ENCODE data around the gene MN1. TPM values are rescaled to one million over a fixed set of nuclear protein-coding genes. Genes with fewer than 3 reads are reported as not detected.

Gene MN1
- 11.7 TPM for polyA plus RNA-seq (ENCODE audit: insufficient read length)
- long read RNA-seq, donor 1, full-length matches to known transcripts, result 7 of 7 reads
- long read RNA-seq, donor 1, partial matches to known transcripts, result 0 of 7 reads
- long read RNA-seq, donor 1, other reads (novel, unspliced or antisense), result 0 of 7 reads
- long read RNA-seq, donor 2, full-length matches to known transcripts, result 6 of 6 reads
- long read RNA-seq, donor 2, partial matches to known transcripts, result 0 of 6 reads
- long read RNA-seq, donor 2, other reads (novel, unspliced or antisense), result 0 of 6 reads
- long read RNA-seq, donor 3, full-length matches to known transcripts, result 3 of 3 reads
- long read RNA-seq, donor 3, partial matches to known transcripts, result 0 of 3 reads
- long read RNA-seq, donor 3, other reads (novel, unspliced or antisense), result 0 of 3 reads
- long read RNA-seq, donor 4, full-length matches to known transcripts, result 1 of 1 reads
- long read RNA-seq, donor 4, partial matches to known transcripts, result 0 of 1 reads
- long read RNA-seq, donor 4, other reads (novel, unspliced or antisense), result 0 of 1 reads
- long read RNA-seq, donor 5, result 0 reads
- long read RNA-seq, donor 6, full-length matches to known transcripts, result 2 of 7 reads
- long read RNA-seq, donor 6, partial matches to known transcripts, result 5 of 7 reads
- long read RNA-seq, donor 6, other reads (novel, unspliced or antisense), result 0 of 7 reads
- long read RNA-seq, donor 7, full-length matches to known transcripts, result 4 of 4 reads
- long read RNA-seq, donor 7, partial matches to known transcripts, result 0 of 4 reads
- long read RNA-seq, donor 7, other reads (novel, unspliced or antisense), result 0 of 4 reads
- long read RNA-seq, donor 8, full-length matches to known transcripts, result 1 of 1 reads
- long read RNA-seq, donor 8, partial matches to known transcripts, result 0 of 1 reads
- long read RNA-seq, donor 8, other reads (novel, unspliced or antisense), result 0 of 1 reads

DNA sequence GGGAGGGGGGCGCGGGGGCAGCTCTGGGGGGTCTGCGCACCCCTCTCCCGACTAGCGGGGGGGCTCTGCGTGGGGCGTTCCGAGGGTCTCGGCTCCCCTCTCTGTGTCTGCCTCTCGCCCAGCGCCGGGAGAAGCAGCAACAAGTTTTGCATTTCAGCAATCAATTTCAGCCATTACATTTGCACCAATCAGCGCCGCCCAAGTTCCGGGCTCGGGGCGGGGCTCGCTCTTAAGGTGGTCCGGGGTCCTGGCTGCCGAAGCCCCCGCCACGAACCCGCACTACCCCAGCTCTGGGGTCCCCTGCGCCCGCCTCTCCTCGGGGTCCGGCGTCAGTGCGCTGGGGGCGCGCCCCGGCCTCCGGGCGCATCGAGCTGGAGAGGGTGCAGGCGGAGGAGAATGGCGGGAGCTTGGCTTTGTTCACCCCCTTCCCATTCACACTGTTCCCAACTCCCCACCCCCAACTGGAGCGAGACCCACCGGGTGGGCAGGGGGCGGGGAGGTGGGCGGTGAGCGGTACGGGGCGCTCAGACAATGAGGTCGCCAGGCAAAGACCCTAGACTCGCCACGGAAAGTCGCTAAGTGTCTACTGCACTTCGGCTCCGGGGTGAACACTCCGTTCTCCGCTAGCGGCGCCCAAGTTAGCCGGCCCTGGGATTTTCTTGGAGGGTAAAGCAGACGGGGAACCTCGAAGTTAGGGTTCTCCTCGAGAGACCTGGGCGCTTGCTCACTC, at the start of gene MN1:
Gene MN1 (minus strand): TSS at position 141 of the 730 bp plus-strand sequence. CDS start 1,213 bp downstream, outside the sequence.
- DNase-seq, result no peak

DNA sequence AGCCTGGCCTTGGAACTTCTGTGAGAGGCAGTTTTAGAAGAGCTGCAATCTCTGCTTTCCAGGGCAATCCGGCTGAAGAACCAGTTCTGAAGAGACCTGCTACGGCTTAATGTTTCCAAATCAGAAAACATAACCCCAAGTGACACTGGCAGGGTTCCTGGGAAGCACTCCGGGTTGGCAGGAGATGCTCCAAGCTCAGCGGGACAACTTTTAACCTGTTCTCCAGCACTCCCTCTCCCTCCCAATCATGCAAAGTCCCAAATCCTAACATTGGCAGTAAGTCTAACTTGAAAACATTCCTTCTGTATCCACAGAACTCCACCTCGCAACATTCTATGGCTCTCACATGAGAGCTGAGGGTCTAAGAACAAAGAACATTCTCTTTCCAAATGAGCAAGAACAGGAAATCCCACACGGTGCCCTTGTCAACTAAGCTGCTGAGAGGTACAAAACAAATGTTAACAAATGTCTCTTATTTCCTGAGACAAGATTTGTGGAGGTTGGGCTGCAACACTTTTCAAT, 48.5 kb upstream of the MN1 start:
- DNase-seq, result no peak

DNA sequence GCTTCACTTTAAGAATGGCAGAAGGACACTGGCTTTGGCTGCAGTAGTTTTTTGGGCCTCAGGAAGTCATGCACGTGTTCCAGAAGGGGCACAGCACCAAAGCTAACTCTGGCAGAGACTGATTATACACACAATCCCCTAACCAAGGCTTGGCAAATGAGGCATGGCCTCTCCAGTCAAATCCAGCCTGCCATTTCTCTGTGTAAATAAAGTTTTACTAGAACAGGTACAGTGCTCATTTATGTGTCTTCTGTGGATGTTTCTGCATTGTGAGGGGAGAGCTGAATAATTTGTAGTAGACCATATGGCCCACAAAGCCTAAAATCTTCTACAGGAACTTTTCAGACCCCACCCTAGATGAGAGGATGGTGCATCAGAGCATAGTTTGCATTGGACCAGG, 46.4 kb upstream of the MN1 start:
- DNase-seq, result no peak

DNA sequence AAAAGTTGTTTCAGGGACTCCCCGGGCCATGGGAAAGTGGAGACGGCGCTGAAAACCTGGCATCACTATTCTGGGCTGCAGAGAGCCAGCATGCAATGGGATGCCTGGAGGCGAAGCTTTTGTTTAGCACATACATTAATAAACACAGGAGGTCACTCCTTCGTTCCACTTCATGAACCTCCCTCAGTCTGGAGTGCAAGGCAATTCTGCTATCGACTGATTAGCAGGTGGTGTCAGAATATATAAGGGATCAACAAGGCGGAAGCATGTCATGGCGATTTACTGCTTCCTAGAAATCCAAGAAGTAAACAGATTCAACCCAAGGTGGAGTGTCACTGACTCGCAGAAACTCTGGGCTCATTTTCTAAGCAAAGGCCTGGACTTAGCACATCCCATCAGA, 45.4 kb upstream of the MN1 start:
- peak; percentile 37 for DNase-seq

DNA sequence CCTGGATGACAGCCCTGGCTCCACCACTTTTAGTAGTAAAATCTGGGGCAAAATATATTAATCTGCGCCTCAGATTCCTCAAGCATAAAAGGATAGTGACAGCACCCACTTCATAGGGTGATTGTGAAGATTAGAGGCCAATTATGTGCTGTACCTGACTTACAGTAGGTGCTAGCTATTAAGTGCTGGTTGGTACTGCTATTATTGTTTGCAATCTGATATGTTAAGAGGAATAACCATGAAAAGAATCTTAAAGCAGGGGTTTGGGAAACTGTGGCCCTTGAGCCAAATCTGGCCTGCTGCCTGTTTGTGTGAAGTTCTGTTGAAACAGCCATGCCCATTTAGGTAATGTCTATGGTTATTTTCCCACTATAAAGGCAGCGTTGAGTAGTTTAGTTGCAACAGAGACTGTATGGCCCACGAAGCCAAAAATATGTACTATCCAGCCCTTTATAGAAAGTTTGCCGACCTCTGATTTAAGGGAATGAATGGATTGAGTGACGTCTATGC, 44.7 kb upstream of the MN1 start:
- no peak for DNase-seq

DNA sequence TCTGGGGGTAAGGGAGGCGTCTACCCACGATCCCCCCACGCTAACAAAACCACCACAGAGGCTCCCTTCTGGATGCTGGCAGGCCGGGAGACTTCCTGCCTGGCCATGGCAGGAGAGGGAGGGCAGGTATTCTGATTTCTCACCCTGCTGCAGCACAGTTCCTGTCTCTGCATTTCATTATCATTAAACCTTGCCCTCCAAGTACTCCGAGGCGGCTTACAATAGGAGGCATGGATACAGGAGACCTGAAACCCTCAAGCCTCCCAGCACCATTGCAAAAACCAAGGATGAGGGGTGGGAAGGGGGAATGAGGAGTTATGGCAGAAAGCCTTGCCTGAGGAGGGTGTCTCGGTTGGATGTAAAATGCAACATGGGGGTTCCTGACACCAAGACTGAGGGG, 44.1 kb upstream of the MN1 start:
- no peak for DNase-seq

DNA sequence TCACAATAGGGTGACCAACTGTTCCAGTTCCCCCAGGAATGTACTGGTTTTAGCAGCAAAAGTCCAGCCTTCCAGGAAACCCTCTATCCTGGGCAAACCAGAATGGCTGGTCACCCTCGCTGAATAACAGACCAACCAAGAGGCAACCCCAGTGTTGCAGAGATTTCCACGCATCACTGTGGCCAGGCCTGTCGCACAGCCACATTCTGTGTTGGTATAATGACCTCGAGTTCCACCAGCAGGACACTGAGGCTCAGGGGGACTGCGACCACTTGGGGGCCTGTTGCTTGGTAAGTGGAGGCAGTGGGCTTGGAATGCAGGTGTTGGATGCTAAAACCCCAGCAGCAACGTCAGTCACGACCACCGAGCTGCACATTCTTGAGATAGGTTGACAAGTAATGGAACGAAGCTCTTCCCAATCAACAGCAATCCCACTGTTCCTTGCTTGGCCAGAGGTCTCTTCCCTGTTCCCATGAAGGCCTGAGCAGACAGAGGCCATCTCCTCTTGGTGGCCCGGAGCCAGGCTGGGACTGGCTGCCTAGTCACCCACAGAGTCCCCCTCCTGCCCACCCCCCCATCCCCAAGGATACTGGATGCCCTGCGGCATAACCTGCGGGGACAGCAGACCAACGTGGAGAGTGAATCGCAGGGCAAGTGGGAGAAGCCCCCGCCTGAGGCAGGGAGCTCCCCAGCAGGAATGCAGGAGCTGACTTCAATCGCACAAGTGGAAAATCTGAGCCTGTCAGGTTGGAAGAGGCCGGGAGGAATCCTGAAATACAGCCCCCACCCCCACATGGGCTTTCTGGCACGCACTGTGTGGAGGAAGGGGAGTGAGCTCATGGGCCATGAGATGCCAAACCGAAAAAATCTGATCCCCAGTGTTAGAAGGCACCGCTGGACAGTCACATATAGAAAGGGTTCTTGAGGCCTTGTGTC, 43.4 kb upstream of the MN1 start:
- DNase-seq, result no peak

DNA sequence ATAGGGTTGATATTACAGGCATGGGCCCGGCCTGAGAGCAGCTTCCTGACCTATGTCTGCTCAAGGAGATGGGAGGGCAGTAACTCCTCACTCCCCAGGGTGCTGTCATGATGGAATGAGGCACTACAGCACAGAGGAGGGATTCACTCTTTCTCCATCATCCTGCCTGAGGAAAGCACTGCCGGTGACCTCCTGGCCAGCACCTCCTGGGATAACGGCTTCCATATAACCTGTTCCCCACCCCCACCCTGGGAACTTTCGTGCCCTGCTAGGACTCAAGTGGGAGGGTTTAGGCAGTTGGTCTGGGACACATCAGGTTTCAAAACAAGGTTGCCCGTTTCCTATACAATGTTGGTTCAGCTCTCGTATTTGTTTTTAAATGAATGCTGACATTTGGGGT, 42.7 kb upstream of the MN1 start:
- DNase-seq, result no peak

DNA sequence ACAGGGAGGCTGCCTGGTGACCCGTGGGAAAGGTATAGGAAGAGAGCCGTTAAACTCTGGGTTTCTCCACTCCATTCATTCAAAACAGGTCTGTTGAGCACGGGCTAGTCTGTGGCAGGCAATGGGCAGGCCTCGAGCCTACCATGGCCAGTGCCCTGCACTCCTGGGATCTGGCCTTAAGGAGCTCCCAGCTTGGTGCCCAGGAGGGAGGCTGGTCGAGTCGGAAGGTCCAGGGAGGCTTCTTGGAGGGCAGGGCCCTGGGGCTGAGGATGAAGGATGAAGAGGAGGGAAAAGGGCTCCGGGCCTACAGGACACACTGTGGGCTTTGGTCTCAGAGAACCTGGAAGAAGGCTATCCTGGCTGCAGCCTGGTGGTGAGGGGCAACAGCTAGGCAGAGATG, 41.9 kb upstream of the MN1 start:
- no peak for DNase-seq

DNA sequence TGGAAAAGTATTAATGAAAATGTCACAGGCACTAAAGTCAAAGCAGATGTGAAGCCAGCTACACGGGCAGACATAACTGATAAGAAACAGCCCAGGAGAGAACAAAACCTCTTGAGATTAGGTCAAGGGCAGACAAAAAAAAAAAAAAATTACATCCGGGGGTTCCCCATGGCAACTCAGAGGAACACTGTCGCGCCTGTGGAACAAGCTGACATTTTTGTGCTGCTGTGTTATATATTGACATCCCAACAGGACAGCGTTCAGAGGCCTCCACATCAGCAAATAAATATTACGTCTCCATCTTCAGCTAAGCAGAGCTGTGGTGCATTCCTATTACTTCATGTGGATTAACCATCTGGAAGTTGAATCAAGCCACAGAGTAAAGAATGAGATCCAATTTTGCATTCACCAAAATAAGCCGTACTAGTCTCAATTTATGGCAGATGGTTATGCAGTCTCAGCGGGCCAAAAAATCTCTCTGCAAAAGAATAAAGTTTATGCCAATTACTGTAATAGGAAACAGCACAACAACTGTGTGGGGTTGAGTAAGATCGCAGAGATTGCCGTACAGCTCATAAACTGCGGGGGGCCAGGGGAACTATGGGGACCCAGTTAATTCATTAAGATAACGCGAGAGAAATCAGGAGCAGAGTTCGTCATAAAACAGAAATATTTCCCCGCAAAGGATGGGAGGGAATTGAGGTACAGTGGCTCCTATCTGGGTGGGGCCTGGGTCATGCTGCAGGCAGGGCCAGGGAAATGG, 41.3 kb upstream of the MN1 start:
- DNase-seq, result no peak

DNA sequence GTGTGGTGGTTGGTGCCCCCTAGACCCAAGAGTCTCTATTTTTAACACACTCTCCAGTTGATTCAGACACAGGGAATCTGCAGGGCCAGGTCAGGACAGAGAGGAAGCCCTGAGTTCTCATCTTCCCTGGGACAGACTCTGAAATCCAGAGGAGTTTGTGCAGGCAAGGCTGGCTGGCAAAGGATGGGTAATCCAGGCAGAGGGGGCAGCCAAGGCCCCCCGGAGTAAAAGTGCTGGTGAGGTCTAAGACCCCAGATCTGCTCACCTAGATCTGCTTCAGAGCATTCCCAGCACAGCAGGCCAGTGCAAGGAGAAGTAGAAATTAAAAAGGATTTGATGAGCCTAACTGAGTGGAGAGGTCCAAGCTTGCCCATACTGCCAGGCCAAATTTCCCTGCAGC, 40.6 kb upstream of the MN1 start:
- no peak for DNase-seq

DNA sequence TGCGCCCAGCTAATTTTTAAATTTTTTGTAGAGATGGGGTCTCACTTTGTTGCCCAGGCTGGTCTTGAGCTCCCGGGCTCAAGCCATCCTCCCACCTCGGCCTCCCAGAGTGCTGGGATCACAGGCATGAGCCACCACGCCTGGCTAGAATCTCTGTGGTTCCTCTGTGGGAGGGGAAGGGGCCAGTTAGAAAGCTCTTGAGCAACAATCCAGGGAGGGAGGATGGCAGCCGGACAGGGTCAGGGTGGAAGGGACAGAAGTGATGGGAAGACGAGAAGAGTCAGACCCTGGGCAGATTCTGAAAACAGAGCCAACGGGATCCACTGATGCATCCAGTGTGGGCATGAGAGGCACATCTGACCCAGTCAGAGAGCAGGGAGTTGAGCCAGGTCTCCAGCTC, 38.9 kb upstream of the MN1 start:
- no peak for DNase-seq

DNA sequence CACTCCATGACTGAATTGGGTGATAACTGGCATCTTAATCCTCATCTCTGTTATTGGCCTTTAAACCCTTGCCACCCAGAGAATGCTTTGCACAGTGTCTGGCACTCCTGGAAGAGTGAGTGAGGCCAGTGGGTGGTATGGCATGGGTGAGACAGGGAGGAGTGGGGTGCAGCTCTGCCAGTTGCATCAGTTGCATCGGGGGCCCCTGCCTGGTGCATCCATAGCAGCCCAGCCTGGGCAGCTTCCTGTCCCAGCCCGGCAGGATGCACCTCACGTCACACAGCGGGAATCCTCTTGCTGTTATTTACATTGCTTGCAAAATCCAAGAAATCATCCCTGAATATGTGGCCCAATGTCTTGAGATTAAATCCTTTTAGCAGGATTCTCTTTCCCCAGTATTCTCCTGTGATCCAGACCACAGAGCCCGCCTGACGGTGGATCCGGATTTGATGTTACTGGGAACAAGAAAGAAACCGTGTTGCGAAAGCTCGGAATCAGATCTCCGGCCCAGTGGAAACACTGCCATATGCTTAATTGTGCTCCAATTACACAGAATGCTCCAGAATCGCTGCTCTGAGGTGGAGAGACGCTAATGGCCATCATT, 37.6 kb upstream of the MN1 start:
- no peak for DNase-seq

DNA sequence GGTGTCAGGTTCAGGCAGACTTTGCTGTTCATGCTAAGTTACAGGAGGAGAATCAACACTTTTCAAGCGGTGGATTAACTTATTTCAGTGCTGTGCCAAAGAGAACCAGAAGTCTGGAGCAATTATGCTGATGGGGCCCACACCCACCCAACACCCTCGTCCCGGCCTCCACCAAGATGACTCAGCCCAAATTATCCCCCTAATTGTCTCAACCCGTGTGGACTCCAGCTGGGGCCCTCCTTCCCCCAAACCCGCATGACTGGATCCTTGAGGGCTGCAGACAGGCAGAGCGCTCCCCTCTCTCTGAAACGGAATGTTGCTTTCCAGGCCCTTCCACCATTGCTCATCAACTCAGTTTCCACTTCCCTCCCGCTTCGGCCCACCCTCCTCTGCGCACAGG, 34.6 kb upstream of the MN1 start:
- no peak for DNase-seq

DNA sequence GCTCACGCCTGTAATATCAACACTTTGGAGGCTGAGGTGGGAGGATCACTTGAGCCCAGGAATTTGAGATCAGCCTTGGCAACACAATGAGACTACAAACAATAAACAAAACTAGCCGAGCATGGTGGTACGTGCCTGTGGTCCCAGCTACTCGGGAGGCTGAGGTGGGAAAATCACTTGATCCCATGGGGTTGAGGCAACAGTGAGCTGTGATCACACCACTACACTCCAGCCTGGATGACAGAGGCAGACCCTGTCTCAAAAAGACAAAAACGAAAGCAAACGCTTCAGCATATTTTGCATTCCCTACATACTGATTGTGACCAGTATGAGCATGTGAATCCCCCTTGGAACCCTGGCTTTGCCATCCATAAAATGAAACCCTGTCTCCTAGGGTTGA, 33.9 kb upstream of the MN1 start:
- no peak for DNase-seq

DNA sequence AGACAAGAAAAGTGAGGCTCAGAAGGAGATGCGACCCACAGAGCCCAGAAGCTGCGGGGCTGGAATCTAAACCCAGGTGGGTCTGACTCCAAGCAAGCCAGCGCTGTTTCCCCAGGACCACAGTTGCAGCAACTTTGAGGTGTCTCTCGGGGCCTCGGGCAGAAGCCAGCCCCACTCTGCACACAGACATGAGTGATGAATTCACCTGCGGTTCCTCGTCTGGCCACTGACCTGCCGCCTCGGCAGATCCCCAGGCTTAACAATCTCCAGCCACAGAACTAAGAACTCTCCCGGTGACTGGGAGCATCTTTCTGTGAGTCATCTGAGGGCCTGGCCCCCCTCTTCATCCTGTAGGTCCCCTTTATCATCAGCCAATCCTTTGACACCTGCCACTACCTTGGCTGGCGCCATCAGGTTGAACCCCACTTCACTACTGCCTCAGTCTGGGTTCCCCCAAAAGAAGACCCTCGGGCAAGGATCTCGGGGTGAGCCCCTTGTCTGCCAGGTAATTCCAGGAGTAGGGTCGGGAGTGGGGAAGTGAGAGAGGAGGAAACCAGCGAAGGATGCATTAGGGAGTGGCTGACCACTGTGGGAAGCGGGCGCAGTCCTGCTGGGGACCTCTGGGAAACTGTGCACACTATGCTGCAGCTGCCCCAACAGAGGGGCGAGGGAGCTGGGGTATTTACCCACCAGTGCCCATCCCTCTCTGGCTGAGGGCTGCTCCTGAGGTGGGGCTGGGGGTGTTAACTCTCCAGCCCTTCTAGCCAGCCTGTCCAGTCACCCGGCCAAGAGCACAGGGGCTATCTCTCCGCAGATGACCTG, 33.0 kb upstream of the MN1 start:
- no peak for DNase-seq

DNA sequence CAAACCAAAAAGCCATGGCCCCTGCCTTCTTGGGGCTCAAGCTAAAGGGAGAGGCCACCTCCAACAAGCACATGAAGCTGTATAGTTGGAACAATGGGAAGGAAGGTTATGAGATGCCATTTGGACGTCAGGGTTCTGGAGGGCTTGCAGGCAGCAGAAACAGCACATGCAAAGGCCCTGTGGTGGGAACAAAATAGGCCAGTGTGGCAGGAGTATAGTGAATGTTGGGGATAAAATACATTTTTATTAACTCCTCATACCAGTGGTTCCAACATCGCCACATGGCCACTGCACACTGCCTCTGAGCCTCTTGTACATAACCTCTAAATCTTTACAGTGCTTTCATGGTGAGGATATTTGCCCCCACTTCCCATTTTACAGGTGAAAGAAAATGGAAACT, 32.2 kb upstream of the MN1 start:
- no peak for DNase-seq

DNA sequence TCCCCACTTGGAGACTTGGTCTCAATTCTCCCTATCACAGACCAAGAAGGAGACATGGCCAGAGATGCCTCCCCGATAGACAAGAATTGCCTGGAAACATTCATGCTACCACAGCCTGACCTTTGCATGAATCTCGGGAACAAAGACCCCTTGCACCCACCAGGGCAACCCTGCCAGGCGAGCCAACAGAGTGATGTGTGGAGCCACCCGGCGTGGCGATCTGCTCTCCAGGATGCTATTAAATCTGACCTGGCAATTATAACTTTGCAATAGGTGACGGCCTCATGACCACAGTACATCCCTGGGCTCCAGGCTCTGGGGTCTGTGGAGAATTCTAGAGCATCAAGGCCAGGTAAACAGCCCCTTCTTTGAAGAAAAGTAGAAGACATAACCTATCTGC, 31.1 kb upstream of the MN1 start:
- no peak for DNase-seq

DNA sequence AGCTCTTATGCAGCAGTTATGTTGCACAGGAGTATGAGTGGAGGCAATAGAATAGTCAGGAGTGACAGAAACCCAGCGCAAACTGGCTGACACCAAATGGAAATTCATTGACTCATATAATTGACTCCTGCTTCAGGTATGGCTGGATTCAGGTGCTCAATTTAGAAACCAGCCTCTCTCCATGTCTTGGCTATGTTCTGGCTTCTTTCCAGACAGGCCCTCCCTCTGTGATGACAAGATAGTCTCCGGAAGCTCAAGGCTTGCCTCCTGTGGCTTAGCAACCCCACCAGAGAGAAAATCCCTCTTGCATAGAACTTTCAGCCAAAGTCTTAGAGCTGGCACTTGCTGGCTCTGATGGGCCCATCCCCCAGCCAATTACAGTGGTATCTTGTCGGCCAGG, 28.1 kb upstream of the MN1 start:
- no peak for DNase-seq
